ENCODE measurements around the gene ENG.
A peak's percentile ranks its signal among the peaks of the same experiment; 100 is the strongest.
"Not testable (repeated sequence)": the region's sequence is repeated elsewhere in the genome, so short reads cannot be mapped to it uniquely, and the experiment has no call there.

The ENG gene

GRCh38 chr9:127846443-127847177 is 7.8 kb downstream of the ENG start:
- Histone ChIP-seq H3K4me1 (ENCODE audit: control insufficient read depth in 5 of 5, insufficient read depth in 5 of 5, low read length in 5 of 5) (peaks cover 3 to 79% (median 32%) of the 10 kb centered on the region in 5 donors), H3K27me3 (ENCODE audit: control insufficient read depth in 5 of 5, insufficient read depth in 4 of 5, low read length in 5 of 5) (no peaks in the 10 kb centered on the region), H3K27ac (ENCODE audit: low read depth, low read length) (peak overlapping the region; percentile 86), H3K9ac (ENCODE audit: low read length in 5 of 5) (peak overlapping the region in 4 of 5 donors; percentile 7 to 69 (median 36)), H3K4me3 (ENCODE audit: low read depth in 1 of 5, low read length in 5 of 5) (peak overlapping the region in 4 of 5 donors; percentile 20 to 55 (median 53)), H3K36me3 (ENCODE audit: control insufficient read depth in 5 of 5, insufficient read depth in 5 of 5, low read length in 5 of 5) (peaks cover 0 to 31% (median 12%) of the 10 kb centered on the region in 5 donors), H3K9me3 (ENCODE audit: control insufficient read depth in 5 of 5, low read length in 5 of 5) (peaks cover 0 to 8% (median 7%) of the 10 kb centered on the region in 5 donors)

DNA sequence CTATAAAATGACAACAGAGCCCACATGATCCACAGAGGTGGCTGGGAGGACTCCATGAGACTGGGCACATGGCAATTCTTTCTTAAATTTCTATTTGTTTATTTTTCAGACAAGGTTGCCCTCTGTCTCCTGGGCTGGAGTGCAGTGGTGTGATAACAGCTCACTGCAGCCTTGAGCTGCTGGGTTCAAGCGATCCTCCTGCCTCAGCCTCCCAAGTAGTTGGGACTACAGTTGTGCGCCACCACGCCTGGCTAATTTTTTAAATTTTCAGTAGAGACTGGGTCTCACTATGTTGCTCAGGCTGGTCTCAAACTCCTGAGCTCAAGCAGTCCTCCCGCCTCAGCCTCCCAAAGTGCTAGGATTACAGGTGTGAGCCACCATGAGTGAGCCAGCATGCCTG is 8.8 kb downstream of the ENG start:
- Histone ChIP-seq H3K9ac (ENCODE audit: low read length in 5 of 5) (peak overlapping the region in 3 of 5 donors; percentile 42 to 69 (median 48)), H3K4me1 (ENCODE audit: control insufficient read depth in 5 of 5, insufficient read depth in 5 of 5, low read length in 5 of 5) (peaks cover 6 to 85% (median 32%) of the 10 kb centered on the region in 5 donors), H3K27ac (ENCODE audit: low read depth, low read length) (peak overlapping the region; percentile 86), H3K4me3 (ENCODE audit: low read depth in 1 of 5, low read length in 5 of 5) (peak overlapping the region in 3 of 5 donors; percentile 6 to 28 (median 10)), H3K36me3 (ENCODE audit: control insufficient read depth in 5 of 5, insufficient read depth in 5 of 5, low read length in 5 of 5) (peaks cover 0 to 41% (median 22%) of the 10 kb centered on the region in 5 donors)
- not testable (repeated sequence) for H3K27me3 ChIP-seq (ENCODE audit: control insufficient read depth in 5 of 5, insufficient read depth in 4 of 5, low read length in 5 of 5); H3K9me3 ChIP-seq (ENCODE audit: control insufficient read depth in 5 of 5, low read length in 5 of 5)

GRCh38 chr9:127844821-127845359 is 9.6 kb downstream of the ENG start:
- Histone ChIP-seq H3K9ac (ENCODE audit: low read length in 5 of 5) (peak overlapping the region in 2 of 5 donors; percentile 42 to 68), H3K27me3 (ENCODE audit: control insufficient read depth in 5 of 5, insufficient read depth in 4 of 5, low read length in 5 of 5) (no peaks in the 10 kb centered on the region), H3K9me3 (ENCODE audit: control insufficient read depth in 5 of 5, low read length in 5 of 5) (peaks cover 0 to 8% (median 7%) of the 10 kb centered on the region in 5 donors), H3K4me3 (ENCODE audit: low read depth in 1 of 5, low read length in 5 of 5) (peak overlapping the region in 1 of 5 donors; percentile 28), H3K27ac (ENCODE audit: low read depth, low read length) (peak overlapping the region; percentile 86), H3K4me1 (ENCODE audit: control insufficient read depth in 5 of 5, insufficient read depth in 5 of 5, low read length in 5 of 5) (peaks cover 8 to 85% (median 35%) of the 10 kb centered on the region in 5 donors), H3K36me3 (ENCODE audit: control insufficient read depth in 5 of 5, insufficient read depth in 5 of 5, low read length in 5 of 5) (peaks cover 0 to 39% (median 25%) of the 10 kb centered on the region in 5 donors)

- Histone ChIP-seq H3K36me3 (ENCODE audit: control insufficient read depth in 5 of 5, insufficient read depth in 5 of 5, low read length in 5 of 5) (peaks cover 0 to 33% (median 29%) of the 10 kb centered on the region in 5 donors), H3K4me1 (ENCODE audit: control insufficient read depth in 5 of 5, insufficient read depth in 5 of 5, low read length in 5 of 5) (peaks cover 29 to 85% (median 52%) of the 10 kb centered on the region in 5 donors), H3K27me3 (ENCODE audit: control insufficient read depth in 5 of 5, insufficient read depth in 4 of 5, low read length in 5 of 5) (no peaks in the 10 kb centered on the region), H3K9ac (ENCODE audit: low read length in 5 of 5) (peak overlapping the region in 1 of 5 donors; percentile 17), H3K4me3 (ENCODE audit: low read depth in 1 of 5, low read length in 5 of 5) (no peak overlapping the region), H3K27ac (ENCODE audit: low read depth, low read length) (peak overlapping the region; percentile 93), H3K9me3 (ENCODE audit: control insufficient read depth in 5 of 5, low read length in 5 of 5) (no peaks in the 10 kb centered on the region)
Measured at GRCh38 chr9:127841087-127841835, 13.2 kb downstream of the ENG start.

DNA sequence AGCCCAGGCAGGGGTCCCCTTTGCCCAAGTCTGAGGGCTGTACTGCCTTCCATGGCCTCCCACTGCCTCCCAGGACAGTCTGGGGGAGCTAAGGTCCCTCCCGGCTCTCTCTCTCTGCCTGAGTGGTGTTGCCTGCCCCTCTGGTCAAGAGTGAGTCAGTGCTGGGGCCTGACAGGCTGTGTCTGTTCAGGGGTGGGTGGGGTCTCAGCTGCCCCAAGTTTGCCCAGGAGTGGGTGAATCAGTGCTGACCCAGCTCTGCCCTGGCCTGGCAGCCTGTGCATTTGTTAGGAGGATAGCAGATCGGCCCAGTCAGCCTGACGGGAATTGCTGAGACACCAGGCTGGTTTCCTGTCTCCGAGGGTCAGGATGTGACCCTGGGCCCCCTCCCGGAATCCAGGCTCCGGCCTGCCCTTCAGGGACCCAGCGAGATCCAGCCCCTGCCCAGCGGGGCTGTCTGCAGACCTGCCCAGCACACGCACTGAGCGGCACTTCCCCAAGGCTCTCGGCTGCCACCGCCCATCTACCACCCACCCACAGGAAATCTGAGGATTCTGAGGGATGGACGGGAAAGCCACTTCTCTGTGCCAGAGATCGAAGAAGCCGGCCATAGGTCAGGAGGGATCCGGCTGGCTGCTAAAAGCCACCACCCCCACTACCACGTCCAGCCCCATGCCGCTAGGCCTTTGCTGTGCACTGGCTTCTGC is 15.9 kb downstream of the ENG start:
- Histone ChIP-seq H3K27ac (ENCODE audit: low read depth, low read length) (peak overlapping the region; percentile 93), H3K27me3 (ENCODE audit: control insufficient read depth in 5 of 5, insufficient read depth in 4 of 5, low read length in 5 of 5) (no peaks in the 10 kb centered on the region), H3K4me3 (ENCODE audit: low read depth in 1 of 5, low read length in 5 of 5) (peak overlapping the region in 4 of 5 donors; percentile 24 to 54 (median 45)), H3K4me1 (ENCODE audit: control insufficient read depth in 5 of 5, insufficient read depth in 5 of 5, low read length in 5 of 5) (peaks cover 36 to 82% (median 59%) of the 10 kb centered on the region in 5 donors), H3K36me3 (ENCODE audit: control insufficient read depth in 5 of 5, insufficient read depth in 5 of 5, low read length in 5 of 5) (peaks cover 0 to 36% (median 32%) of the 10 kb centered on the region in 5 donors), H3K9me3 (ENCODE audit: control insufficient read depth in 5 of 5, low read length in 5 of 5) (no peaks in the 10 kb centered on the region), H3K9ac (ENCODE audit: low read length in 5 of 5) (peak overlapping the region; percentile 52 to 83 (median 74))

DNA sequence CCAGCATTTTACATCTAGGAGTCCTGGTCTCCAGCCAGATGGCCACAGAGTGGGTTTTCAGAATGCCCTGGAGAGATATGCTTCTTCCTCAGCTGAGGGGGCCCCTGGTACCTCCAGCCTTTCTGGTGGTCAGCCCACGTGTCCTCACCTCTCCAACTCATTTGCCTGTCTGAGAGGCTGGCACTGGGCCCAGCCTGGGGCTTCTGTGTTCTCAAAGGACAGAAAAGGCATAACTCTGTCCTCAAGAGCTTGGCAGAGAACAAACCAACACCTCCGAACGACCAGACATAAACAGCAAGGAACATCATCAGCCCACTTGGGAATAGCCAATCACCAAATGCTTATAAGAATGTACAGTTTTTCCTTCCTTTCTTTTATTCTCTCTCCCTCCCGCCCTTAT is 17.1 kb downstream of the ENG start:
- Histone ChIP-seq H3K9ac (ENCODE audit: low read length in 5 of 5) (peak overlapping the region in 2 of 5 donors; percentile 38 to 74), H3K36me3 (ENCODE audit: control insufficient read depth in 5 of 5, insufficient read depth in 5 of 5, low read length in 5 of 5) (peaks cover 0 to 29% (median 25%) of the 10 kb centered on the region in 5 donors), H3K9me3 (ENCODE audit: control insufficient read depth in 5 of 5, low read length in 5 of 5) (no peaks in the 10 kb centered on the region), H3K27me3 (ENCODE audit: control insufficient read depth in 5 of 5, insufficient read depth in 4 of 5, low read length in 5 of 5) (no peaks in the 10 kb centered on the region), H3K27ac (ENCODE audit: low read depth, low read length) (peak overlapping the region; percentile 93), H3K4me3 (ENCODE audit: low read depth in 1 of 5, low read length in 5 of 5) (peak overlapping the region in 1 of 5 donors; percentile 24), H3K4me1 (ENCODE audit: control insufficient read depth in 5 of 5, insufficient read depth in 5 of 5, low read length in 5 of 5) (peaks cover 36 to 85% (median 65%) of the 10 kb centered on the region in 5 donors)

GRCh38 chr9:127836561-127836960 is 17.9 kb downstream of the ENG start:
- peaks cover 36 to 83% (median 65%) of the 10 kb centered on the region in 5 donors for H3K4me1 ChIP-seq (ENCODE audit: control insufficient read depth in 5 of 5, insufficient read depth in 5 of 5, low read length in 5 of 5)

DNA sequence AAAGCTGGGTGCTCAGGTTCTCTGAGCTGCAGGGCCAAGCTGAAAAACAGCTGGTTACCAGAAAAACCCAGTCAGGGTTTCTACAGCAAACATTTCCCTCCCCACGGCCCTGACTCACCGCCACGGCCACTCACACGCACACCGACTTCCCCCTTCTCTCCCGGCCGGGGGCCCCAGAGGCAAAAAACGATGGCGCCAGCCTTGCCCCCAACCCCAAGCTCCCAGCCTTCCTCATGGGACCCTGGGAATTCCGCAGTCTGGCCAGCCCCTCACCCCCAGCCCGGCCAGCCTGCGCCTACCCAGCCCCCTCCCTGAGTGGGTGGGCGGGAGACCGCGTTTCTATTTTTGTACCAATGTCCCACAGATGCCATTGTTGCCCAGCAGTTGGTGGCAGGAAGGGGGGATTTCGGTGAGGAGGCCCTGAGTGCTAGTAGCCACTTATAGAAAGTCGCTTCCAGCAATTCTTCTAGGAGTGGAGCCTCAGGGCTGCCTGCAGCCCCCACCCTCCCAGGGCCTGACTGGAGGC is 18.4 kb downstream of the ENG start:
- peak overlapping the region; percentile 31 to 59 (median 37) for H3K9ac ChIP-seq (ENCODE audit: low read length in 5 of 5)
- peak overlapping the region; percentile 93 for H3K27ac ChIP-seq (ENCODE audit: low read depth, low read length)
- peak overlapping the region in 3 of 5 donors; percentile 8 to 32 (median 12) for H3K4me3 ChIP-seq (ENCODE audit: low read depth in 1 of 5, low read length in 5 of 5)
- H3K9me3 ChIP-seq (ENCODE audit: control insufficient read depth in 5 of 5, low read length in 5 of 5) = no peaks in the 10 kb centered on the region
- no peaks in the 10 kb centered on the region for H3K27me3 ChIP-seq (ENCODE audit: control insufficient read depth in 5 of 5, insufficient read depth in 4 of 5, low read length in 5 of 5)
- peaks cover 36 to 78% (median 65%) of the 10 kb centered on the region in 5 donors for H3K4me1 ChIP-seq (ENCODE audit: control insufficient read depth in 5 of 5, insufficient read depth in 5 of 5, low read length in 5 of 5)
- H3K36me3 ChIP-seq (ENCODE audit: control insufficient read depth in 5 of 5, insufficient read depth in 5 of 5, low read length in 5 of 5) = peaks cover 0 to 19% (median 16%) of the 10 kb centered on the region in 5 donors

More at GRCh38 chr9:127836561-127836960, 17.9 kb downstream of the ENG start:
- H3K27me3 ChIP-seq (ENCODE audit: control insufficient read depth in 5 of 5, insufficient read depth in 4 of 5, low read length in 5 of 5); H3K9me3 ChIP-seq (ENCODE audit: control insufficient read depth in 5 of 5, low read length in 5 of 5): not testable (repeated sequence)
- peaks cover 0 to 24% (median 19%) of the 10 kb centered on the region in 5 donors for H3K36me3 ChIP-seq (ENCODE audit: control insufficient read depth in 5 of 5, insufficient read depth in 5 of 5, low read length in 5 of 5)
- peak overlapping the region; percentile 93 for H3K27ac ChIP-seq (ENCODE audit: low read depth, low read length)
- peak overlapping the region in 2 of 5 donors; percentile 8 to 32 for H3K4me3 ChIP-seq (ENCODE audit: low read depth in 1 of 5, low read length in 5 of 5)
- peak overlapping the region; percentile 16 to 59 (median 37) for H3K9ac ChIP-seq (ENCODE audit: low read length in 5 of 5)

- H3K9ac ChIP-seq (ENCODE audit: low read length in 5 of 5) = peak overlapping the region in 1 of 5 donors; percentile 30
- peak overlapping the region; percentile 27 for H3K27ac ChIP-seq (ENCODE audit: low read depth, low read length)
- no peaks in the 10 kb centered on the region for H3K27me3 ChIP-seq (ENCODE audit: control insufficient read depth in 5 of 5, insufficient read depth in 4 of 5, low read length in 5 of 5)
- peaks cover 0 to 14% (median 8%) of the 10 kb centered on the region in 5 donors for H3K36me3 ChIP-seq (ENCODE audit: control insufficient read depth in 5 of 5, insufficient read depth in 5 of 5, low read length in 5 of 5)
- H3K4me3 ChIP-seq (ENCODE audit: low read depth in 1 of 5, low read length in 5 of 5) = no peak overlapping the region
- no peaks in the 10 kb centered on the region for H3K9me3 ChIP-seq (ENCODE audit: control insufficient read depth in 5 of 5, low read length in 5 of 5)
- peaks cover 26 to 69% (median 60%) of the 10 kb centered on the region in 5 donors for H3K4me1 ChIP-seq (ENCODE audit: control insufficient read depth in 5 of 5, insufficient read depth in 5 of 5, low read length in 5 of 5)
Measured at GRCh38 chr9:127833555-127833954, 20.9 kb downstream of the ENG start.

Measured in subcutaneous abdominal adipose tissue (tissue), 5 donors.